ENCODE measurements around the gene NPHS1.

DNA sequence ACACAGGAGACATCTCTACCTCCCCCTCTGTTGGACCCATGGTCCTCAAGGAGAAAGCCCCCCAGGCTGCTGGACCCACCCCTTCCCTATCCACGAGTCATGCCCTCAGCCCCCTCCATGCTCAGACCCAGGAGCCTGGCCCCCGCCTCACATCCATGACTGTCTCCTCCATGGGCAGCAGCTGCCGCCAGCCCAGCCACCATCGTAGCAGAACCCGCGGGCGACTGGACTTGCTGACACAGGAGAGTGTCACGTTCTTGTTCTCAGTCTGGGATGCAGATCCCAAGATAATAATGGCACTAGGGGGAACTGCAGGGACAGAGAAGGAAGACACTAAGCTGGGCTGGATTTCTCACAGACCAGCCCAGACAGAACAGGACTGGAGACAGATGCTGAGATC lies 3.8 kb downstream of the NPHS1 start:
- TF ChIP-seq, protein P1, sequence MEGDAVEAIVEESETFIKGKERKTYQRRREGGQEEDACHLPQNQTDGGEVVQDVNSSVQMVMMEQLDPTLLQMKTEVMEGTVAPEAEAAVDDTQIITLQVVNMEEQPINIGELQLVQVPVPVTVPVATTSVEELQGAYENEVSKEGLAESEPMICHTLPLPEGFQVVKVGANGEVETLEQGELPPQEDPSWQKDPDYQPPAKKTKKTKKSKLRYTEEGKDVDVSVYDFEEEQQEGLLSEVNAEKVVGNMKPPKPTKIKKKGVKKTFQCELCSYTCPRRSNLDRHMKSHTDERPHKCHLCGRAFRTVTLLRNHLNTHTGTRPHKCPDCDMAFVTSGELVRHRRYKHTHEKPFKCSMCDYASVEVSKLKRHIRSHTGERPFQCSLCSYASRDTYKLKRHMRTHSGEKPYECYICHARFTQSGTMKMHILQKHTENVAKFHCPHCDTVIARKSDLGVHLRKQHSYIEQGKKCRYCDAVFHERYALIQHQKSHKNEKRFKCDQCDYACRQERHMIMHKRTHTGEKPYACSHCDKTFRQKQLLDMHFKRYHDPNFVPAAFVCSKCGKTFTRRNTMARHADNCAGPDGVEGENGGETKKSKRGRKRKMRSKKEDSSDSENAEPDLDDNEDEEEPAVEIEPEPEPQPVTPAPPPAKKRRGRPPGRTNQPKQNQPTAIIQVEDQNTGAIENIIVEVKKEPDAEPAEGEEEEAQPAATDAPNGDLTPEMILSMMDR (IDR thresholded peaks at IDR 0.05), result no peak
- TF ChIP-seq EZH2phosphoT487 (IDR thresholded peaks at IDR 0.05), result no peak
